T47D (cell line): ENCODE data around the gene PSMB5.

Source experiments
- DNase-seq, 2 experiments: peaks; one replicate each; pipeline versions ENCODE4 v3.0.0 to v3.0.0-alpha.2; 2011 to 2012; ENCODE audit warnings: low read depth in 1 of 2, low spot score in 1 of 2
- JUND ChIP-seq: IDR thresholded peaks from 2 replicates; pipeline ENCODE4 v1.6.1; 2012; ENCODE audit warnings: low read depth
- in situ Hi-C: cut with HindIII; loops from 2 replicates; pipeline ENCODE4 v1.10.0; 2016; ENCODE audit warnings: low sequenced_read_pairs, low pct_unique_long_range_greater_than_20kb

Gene PSMB5

DNA sequence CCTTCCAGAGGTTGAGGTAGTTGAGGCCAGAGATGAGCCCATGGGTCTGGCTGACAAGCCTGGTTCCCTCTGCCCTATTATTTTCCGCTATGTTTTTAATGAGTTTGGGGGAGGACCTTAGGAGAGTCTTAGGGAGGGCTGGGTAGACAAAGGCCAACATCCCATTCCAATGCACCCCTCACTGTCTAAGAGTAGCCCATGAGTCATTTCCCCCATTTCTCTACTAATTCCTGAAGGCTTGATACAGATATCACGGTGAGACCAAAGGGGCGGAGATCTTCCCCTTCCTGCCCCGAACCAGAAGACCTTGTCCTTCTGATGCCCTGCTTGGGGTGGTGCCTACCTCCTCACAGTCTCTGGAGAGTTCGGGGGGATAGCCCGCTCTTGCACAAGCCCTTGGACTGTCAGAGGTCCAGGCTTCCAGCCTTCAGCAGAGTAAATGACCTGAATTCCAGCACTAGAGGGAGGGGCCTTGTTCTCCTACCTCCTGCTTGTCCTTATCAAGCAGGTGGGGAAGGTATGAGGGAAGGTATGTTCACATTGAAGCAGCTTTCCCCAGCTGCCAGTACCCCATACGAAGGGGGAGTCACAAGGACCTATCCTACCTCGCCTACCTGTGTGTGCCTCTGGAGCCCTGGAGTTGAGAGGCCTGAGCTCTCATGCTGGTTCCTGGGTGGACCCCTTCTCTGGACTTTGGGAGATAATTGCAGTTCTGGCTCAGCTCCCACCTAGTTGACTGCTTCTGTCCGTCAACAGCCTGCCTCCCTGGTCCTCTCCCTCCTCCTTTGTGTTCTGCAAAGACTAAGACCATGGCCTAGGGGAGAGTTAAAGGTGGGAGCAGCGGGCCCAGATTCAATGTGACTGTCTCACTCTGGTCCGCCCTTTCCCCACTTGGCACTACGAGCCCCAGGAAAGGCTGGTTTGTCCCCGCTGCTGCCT, 11.0 kb upstream of the PSMB5 start:
- in situ Hi-C loops = no loop called here

DNA sequence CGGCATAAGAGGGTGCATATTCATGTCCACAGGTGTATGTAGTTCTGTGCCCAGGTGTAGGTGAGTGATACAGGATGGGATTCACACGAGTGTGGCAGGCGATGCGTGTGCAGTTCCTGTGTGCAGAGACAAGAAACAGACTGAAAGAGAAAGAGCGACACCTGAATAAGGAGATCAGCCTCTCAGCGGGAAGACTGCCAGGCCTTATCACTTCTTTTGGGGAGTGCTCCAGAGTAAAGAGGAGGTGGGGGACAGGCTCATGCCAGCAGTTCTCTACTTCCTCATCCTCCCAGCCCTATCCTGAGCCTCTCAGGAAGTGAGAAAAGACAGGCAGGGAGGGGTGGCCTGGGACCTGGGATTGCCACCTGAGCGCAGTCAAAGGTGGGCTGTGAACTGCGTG, 10.1 kb upstream of the PSMB5 start:
- no peak for TF ChIP-seq JUND
- no peak for DNase-seq
- in situ Hi-C loops = no loop called here

More for the DNA sequence above, 11.0 kb upstream of the PSMB5 start:
- no peak for TF ChIP-seq JUND
- no peak for DNase-seq

DNA sequence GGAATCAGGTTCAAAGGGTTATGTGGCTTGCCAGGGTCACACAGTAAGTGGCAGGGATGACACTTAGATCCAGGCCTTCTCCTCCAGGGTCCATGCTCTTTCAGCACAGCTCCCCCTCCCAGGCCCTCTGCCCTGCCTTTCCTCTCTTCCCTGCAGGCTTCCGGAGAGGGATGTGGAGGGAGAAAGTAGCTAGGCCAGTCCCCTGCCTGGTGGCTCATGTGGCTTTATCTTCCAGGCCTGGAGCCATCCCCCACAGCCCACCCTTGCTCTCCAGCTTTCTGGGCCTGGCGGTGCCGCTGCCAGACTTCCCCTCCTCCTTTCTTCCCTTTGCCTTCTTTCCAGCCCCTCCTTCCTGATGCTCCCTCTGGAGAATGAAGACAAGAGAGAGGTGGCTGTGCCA, 9.1 kb upstream of the PSMB5 start:
- no peak for DNase-seq
- in situ Hi-C loops = no loop called here

DNA sequence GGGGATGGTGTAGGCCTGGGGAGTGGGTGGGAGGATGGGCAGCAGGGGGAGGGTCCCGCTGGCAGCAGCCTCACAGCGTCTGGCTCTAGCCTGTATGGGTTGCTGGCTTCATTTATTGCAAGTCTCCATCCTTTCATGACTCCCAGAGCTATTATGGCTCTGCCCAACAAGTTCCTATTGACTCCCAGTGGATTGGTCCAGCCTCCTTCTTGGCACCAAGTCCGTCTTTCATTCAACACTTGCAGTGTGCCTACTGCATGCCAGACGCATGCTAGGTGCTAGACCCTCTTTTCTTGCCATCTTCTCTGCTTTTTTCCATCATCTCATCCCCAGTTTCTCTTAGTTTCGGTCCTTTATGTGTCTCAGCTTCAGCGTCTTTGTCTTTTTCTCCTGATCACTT, 8.4 kb upstream of the PSMB5 start:
- TF ChIP-seq JUND = no peak
- DNase-seq = no peak
- in situ Hi-C loops = no loop called here

More for the DNA sequence above, 9.1 kb upstream of the PSMB5 start:
- TF ChIP-seq JUND = no peak

DNA sequence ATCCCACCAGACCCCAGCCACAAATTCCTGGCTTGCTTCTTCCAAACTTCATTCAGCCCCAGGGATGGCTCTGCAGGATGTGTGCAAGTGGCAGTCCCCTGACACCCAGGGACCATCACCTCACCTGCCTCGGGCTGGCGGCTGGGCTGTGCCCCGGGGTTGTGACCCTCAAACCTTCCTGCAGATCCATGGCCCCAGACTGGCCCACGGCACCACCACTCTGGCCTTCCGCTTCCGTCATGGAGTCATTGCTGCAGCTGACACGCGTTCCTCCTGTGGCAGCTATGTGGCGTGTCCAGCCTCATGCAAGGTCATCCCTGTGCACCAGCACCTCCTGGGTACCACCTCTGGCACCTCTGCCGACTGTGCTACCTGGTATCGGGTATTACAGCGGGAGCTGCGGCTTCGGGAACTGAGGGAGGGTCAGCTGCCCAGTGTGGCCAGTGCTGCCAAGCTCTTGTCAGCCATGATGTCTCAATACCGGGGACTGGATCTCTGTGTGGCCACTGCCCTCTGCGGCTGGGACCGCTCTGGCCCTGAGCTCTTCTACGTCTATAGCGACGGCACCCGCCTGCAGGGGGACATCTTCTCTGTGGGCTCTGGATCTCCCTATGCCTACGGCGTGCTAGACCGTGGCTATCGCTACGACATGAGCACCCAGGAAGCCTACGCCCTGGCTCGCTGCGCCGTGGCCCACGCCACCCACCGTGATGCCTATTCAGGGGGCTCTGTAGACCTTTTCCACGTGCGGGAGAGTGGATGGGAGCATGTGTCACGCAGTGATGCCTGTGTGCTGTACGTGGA, 7.7 kb upstream of the PSMB5 start, which contains the start of gene PSMB11:
PSMB11 (plus strand) TSS at position 51 of the 804 bp plus-strand sequence; CDS start at position 65, 14 bp downstream.
- in situ Hi-C loops = no loop called here
- no peak for TF ChIP-seq JUND
- DNase-seq = no peak

GRCh38 chr14:23041729-23042128, 7.0 kb upstream of the PSMB5 start:
- DNase-seq = no peak
- in situ Hi-C loops = no loop called here

DNA sequence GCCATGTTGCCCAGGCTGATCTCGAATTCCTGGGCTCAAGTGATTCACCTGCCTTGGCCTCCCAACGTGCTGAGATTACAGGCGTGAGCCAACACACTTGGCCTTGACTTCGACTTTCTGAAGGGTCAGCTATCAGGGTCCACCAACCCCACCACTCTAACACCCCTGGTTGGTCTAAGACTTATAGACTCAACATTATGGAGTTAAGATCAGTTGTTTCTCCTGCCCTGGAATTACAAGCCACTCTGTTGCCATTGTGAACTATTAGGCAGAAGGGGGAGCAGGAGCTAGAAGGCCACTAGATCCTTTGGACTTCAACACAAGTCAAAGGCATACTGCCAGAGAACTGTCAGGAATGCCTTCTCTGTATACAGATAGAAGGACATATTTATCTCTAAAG, 5.4 kb upstream of the PSMB5 start:
- in situ Hi-C loops = no loop called here
- no peak for DNase-seq
- TF ChIP-seq JUND = no peak

More at GRCh38 chr14:23041729-23042128, 7.0 kb upstream of the PSMB5 start:
- TF ChIP-seq JUND = no peak

GRCh38 chr14:23035303-23036144, 824 bp upstream of the PSMB5 start:
- in situ Hi-C loops = no loop called here
- TF ChIP-seq JUND = no peak
- no peak for DNase-seq

DNA sequence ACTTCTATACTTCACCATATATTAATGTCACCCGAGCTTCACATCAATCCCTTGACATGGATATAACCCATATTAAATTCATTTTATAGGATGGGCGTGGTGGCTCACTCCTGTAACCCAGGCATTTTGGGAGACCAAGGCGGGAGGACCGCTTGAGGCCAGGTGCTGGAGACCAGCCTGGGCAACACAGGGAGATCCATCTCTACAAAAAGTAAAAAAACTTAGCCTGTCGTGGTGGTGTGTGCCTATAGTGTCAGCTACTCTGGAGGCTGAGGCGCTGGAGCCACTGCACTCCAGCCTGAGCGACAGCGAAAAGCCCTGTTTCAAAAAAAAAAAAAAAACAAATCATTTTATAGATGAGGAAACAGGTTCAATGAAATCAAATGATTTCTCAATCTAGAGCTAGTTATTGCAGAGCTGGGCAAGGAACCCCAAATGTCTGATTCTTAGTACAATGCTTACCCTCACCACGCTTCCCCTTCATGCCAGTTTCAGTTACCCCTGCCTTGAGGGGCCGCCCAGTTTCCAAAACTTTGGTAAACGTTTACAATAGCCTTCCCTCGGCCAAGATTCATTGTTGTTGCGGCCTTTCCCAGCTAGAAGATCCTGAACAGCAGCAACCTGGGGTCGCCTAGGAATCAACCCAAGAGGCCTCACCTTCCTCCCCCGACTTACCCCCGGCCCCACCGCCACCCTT, 751 bp downstream of the PSMB5 start:
- no peak for DNase-seq
- in situ Hi-C loops = no loop called here
- no peak for TF ChIP-seq JUND

GRCh38 chr14:23033251-23033727, 1.4 kb downstream of the PSMB5 start:
- in situ Hi-C loops = no loop called here
- no peak for DNase-seq
- no peak for TF ChIP-seq JUND

DNA sequence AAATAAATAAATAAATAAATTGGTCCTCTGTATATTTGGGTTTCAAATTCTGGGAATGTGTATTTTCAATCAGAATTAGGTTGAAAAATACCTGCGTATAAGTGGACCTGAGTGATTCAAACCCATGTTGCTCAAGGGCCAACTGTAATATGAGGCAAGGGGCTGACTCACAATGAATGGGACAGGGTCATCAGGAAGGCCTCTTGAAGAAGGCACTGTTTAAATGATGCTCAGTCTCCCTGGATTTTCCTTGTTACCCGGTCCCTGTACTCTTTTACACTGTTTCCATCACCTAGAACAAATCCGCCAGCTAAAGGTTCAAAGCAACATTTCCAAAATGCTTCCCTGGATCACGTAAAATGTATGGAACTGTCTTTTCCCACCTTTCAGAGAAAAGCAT, 3.8 kb downstream of the PSMB5 start:
- no peak for TF ChIP-seq JUND
- DNase-seq = no peak
- in situ Hi-C loops = no loop called here
